Measurements from ENCODE around the gene CLDN34. TPM values are rescaled to one million over a fixed set of nuclear protein-coding genes. Genes with fewer than 3 reads are reported as not detected.

CLDN34 gene
- total and polyA plus RNA-seq, 2 of the 13 experiments (the other 11 are each of a cell fraction or from before 2014, with no cell fraction given): not detected

DNA sequence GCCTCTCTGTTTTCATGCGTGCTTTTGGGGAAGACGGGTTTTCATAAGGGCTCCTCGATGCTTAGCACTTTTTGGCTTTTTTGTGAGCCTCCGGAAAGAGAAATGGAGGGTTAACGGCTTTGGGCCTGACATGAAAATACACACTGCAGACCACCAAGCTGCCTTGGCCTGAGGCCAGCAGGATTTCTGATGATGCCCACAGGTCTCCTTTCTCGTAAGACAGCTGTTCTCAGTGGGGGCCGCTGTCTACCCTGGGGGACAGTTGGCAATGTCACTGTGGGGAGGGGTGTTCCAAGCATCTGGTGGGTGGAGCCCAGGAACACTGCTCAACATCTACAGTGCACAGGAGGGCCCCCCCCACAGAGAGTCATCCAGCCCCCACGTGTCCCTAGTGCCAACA lies 29.4 kb upstream of the CLDN34 start:
- H3K4me3 ChIP-seq (replicated peaks in 1 of 3; ENCODE audit: insufficient read depth in 1 of 3, low read depth in 2 of 3, low read length in 3 of 3): no peak overlapping the region
- ATAC-seq (no peak), FAIRE-seq (no peak), DNase-seq (ENCODE audit: low spot score) (no peak)
- H3K79me2 ChIP-seq (ENCODE audit: insufficient read depth, low read length): no peaks in the 10 kb centered on the region
- intact Hi-C loops (cut with micrococcal nuclease; ENCODE audit: unreplicated experiment): no loop called here
- no peaks in the 10 kb centered on the region for H3K9me3 ChIP-seq (ENCODE audit: low read length)
- H3K27ac ChIP-seq (ENCODE audit: extremely low read length, insufficient read depth, low read length): no peak overlapping the region
- no peak for TF ChIP-seq SRY (CRISPR knock-in tag; IDR thresholded peaks at IDR 0.05)
- TF ChIP-seq, protein P1, sequence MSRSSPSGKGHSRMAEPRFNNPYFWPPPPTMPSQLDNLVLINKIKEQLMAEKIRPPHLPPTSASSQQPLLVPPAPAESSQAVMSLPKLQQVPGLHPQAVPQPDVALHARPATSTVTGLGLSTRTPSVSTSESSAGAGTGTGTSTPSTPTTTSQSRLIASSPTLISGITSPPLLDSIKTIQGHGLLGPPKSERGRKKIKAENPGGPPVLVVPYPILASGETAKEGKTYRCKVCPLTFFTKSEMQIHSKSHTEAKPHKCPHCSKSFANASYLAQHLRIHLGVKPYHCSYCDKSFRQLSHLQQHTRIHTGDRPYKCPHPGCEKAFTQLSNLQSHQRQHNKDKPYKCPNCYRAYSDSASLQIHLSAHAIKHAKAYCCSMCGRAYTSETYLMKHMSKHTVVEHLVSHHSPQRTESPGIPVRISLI (CRISPR knock-in tag; IDR thresholded peaks at IDR 0.05; ENCODE audit: borderline replicate concordance): no peak
- no peak overlapping the region for H2AFZ ChIP-seq (ENCODE audit: low read length)
- in situ Hi-C loops (cut with HindIII; ENCODE audit: extremely low pct_ligation_motif_present, low pct_unique_long_range_greater_than_20kb): no loop called here
- POLR2A ChIA-PET: no interaction called here
- H4K20me1 ChIP-seq (ENCODE audit: insufficient read depth, low read length): no peaks in the 10 kb centered on the region
- CTCF ChIA-PET (ENCODE audit: low intra/inter-chr PET ratio, low total read pairs): no interaction called here
- H3K4me2 ChIP-seq (ENCODE audit: low read depth, low read length): no peak overlapping the region
- no TSS peak for BruUV-seq (replicated peaks)
- H3K27me3 ChIP-seq (ENCODE audit: control insufficient read depth in 1 of 2, insufficient read depth in 2 of 2, low read length in 2 of 2): no peaks in the 10 kb centered on the region
- H3K4me1 ChIP-seq (ENCODE audit: insufficient read depth, low read length): no peaks in the 10 kb centered on the region
- peaks cover 2 to 3% of the 10 kb centered on the region in 2 experiments; a peak in 1 of 5 replicates for H3K36me3 ChIP-seq (replicated peaks in 1 of 2; ENCODE audit: control insufficient read depth in 1 of 2, insufficient read depth in 2 of 2, low read length in 2 of 2)
- H3K9ac ChIP-seq (ENCODE audit: insufficient read depth, low read depth, low read length): no peak overlapping the region
- 96% methylated on average over 5 of the region's 8 CpGs for WGBS (ENCODE audit: low lambda C conversion rate)

DNA sequence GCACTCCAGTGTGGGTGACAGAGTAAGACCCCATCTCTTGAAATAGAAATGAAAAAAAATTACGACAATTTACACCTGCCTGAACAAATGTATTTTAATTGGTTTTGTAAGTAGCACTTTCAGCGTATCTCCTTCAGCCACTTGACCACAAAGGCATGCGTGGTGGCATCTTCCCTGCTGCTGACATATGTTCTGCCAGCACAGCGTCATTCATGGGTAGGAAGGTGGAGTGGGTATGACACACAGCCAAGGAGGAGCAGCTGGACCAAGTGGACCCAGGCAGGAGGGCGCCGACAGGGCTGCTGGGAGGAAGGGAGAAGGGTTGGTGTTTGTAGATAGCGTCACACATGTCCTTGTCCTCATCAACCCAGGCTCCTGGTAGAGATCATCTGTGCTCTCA lies 28.6 kb upstream of the CLDN34 start:
- no TSS peak for BruUV-seq (replicated peaks)
- FAIRE-seq (no peak), DNase-seq (ENCODE audit: low spot score) (no peak), ATAC-seq (no peak)
- H3K4me2 ChIP-seq (ENCODE audit: low read depth, low read length): no peak overlapping the region
- intact Hi-C loops (cut with micrococcal nuclease; ENCODE audit: unreplicated experiment): no loop called here
- H3K4me1 ChIP-seq (ENCODE audit: insufficient read depth, low read length): no peaks in the 10 kb centered on the region
- no peak overlapping the region for H3K4me3 ChIP-seq (replicated peaks in 1 of 3; ENCODE audit: insufficient read depth in 1 of 3, low read depth in 2 of 3, low read length in 3 of 3)
- H3K79me2 ChIP-seq (ENCODE audit: insufficient read depth, low read length): no peaks in the 10 kb centered on the region
- WGBS (ENCODE audit: low lambda C conversion rate): 100% methylated on average over 4 of the region's 7 CpGs
- no peak overlapping the region for H3K27ac ChIP-seq (ENCODE audit: extremely low read length, insufficient read depth, low read length)
- H3K36me3 ChIP-seq (replicated peaks in 1 of 2; ENCODE audit: control insufficient read depth in 1 of 2, insufficient read depth in 2 of 2, low read length in 2 of 2): peaks cover 2 to 3% of the 10 kb centered on the region in 2 experiments; a peak in 1 of 5 replicates
- H3K9me3 ChIP-seq (ENCODE audit: low read length): no peaks in the 10 kb centered on the region
- TF ChIP-seq, protein P2, sequence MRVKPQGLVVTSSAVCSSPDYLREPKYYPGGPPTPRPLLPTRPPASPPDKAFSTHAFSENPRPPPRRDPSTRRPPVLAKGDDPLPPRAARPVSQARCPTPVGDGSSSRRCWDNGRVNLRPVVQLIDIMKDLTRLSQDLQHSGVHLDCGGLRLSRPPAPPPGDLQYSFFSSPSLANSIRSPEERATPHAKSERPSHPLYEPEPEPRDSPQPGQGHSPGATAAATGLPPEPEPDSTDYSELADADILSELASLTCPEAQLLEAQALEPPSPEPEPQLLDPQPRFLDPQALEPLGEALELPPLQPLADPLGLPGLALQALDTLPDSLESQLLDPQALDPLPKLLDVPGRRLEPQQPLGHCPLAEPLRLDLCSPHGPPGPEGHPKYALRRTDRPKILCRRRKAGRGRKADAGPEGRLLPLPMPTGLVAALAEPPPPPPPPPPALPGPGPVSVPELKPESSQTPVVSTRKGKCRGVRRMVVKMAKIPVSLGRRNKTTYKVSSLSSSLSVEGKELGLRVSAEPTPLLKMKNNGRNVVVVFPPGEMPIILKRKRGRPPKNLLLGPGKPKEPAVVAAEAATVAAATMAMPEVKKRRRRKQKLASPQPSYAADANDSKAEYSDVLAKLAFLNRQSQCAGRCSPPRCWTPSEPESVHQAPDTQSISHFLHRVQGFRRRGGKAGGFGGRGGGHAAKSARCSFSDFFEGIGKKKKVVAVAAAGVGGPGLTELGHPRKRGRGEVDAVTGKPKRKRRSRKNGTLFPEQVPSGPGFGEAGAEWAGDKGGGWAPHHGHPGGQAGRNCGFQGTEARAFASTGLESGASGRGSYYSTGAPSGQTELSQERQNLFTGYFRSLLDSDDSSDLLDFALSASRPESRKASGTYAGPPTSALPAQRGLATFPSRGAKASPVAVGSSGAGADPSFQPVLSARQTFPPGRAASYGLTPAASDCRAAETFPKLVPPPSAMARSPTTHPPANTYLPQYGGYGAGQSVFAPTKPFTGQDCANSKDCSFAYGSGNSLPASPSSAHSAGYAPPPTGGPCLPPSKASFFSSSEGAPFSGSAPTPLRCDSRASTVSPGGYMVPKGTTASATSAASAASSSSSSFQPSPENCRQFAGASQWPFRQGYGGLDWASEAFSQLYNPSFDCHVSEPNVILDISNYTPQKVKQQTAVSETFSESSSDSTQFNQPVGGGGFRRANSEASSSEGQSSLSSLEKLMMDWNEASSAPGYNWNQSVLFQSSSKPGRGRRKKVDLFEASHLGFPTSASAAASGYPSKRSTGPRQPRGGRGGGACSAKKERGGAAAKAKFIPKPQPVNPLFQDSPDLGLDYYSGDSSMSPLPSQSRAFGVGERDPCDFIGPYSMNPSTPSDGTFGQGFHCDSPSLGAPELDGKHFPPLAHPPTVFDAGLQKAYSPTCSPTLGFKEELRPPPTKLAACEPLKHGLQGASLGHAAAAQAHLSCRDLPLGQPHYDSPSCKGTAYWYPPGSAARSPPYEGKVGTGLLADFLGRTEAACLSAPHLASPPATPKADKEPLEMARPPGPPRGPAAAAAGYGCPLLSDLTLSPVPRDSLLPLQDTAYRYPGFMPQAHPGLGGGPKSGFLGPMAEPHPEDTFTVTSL (CRISPR knock-in tag; IDR thresholded peaks at IDR 0.05; ENCODE audit: borderline replicate concordance): no peak
- ChIA-PET POLR2A (no interaction called here), CTCF (ENCODE audit: low intra/inter-chr PET ratio, low total read pairs) (no interaction called here)
- H2AFZ ChIP-seq (ENCODE audit: low read length): no peak overlapping the region
- no peaks in the 10 kb centered on the region for H4K20me1 ChIP-seq (ENCODE audit: insufficient read depth, low read length)
- H3K9ac ChIP-seq (ENCODE audit: insufficient read depth, low read depth, low read length): no peak overlapping the region
- in situ Hi-C loops (cut with HindIII; ENCODE audit: extremely low pct_ligation_motif_present, low pct_unique_long_range_greater_than_20kb): no loop called here
- no peaks in the 10 kb centered on the region for H3K27me3 ChIP-seq (ENCODE audit: control insufficient read depth in 1 of 2, insufficient read depth in 2 of 2, low read length in 2 of 2)
